ENCODE data around the gene PEX16. TPM values are rescaled to one million over a fixed set of nuclear protein-coding genes. Genes with fewer than 3 reads are reported as not detected.

PEX16 gene
- total RNA-seq, 4 donors from 2014 or later: 28.5 to 41.2 (median 29.5) TPM

DNA sequence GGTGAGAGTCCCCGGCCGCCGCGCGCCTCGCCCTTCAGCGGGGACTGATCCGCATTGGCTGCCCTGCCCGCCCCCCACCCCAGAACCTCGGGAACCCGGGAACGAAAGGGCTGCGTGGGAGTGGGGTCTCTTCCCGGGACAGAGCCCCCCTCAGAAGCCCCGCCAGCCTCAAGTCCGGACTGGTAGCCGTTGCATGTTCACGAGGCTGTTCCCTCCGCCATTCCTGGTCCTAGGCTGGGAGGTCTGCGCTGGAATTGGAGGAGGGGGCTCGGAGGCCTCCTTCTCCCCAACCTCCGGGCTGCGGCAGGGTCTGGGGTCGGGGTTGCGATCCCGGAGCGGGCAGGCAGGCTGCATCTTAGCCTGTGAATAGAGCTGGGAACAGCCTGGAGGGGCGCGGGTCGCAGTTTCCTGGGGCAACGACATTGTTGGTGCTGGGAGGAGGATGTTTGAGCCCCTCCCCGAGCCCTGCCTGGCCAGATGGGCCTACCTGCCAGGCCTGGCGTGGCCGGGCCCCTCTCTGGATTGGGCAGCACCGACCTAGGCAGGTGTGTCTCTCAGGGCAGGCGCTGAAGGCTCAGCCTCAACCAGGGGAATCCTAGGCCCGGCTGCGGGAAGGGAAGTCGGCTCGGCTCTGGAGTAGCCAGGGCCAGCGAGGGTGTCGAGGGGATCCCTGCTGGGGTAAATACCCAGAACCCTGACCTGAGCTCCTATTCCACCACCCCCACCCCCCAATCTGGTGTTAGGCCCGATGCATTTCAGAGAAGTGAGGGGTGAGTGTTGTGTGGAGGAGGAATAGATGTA is 31.6 kb downstream of the PEX16 start:
- DNase-seq: no peak
- WGBS, 2 donors: 44 to 58% methylated on average over 4 to 9 of the region's 43 CpGs
- Histone ChIP-seq H3K4me3 (replicated peaks in 1 of 3) (peak overlapping the region; percentile 9 to 31 (median 13)), H3K36me3 (peaks cover 12 to 14% of the 10 kb centered on the region in 2 donors), H3K27ac (no peak overlapping the region), H3K9me3 (no peaks in the 10 kb centered on the region), H3K4me1 (peaks cover 4 to 5% of the 10 kb centered on the region in 2 donors), H3K27me3 (no peaks in the 10 kb centered on the region)
- TF ChIP-seq, protein P1, sequence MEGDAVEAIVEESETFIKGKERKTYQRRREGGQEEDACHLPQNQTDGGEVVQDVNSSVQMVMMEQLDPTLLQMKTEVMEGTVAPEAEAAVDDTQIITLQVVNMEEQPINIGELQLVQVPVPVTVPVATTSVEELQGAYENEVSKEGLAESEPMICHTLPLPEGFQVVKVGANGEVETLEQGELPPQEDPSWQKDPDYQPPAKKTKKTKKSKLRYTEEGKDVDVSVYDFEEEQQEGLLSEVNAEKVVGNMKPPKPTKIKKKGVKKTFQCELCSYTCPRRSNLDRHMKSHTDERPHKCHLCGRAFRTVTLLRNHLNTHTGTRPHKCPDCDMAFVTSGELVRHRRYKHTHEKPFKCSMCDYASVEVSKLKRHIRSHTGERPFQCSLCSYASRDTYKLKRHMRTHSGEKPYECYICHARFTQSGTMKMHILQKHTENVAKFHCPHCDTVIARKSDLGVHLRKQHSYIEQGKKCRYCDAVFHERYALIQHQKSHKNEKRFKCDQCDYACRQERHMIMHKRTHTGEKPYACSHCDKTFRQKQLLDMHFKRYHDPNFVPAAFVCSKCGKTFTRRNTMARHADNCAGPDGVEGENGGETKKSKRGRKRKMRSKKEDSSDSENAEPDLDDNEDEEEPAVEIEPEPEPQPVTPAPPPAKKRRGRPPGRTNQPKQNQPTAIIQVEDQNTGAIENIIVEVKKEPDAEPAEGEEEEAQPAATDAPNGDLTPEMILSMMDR (IDR thresholded peaks at IDR 0.05): no peak
- intact Hi-C loops (cut with DNase I): no loop called here

GRCh38 chr11:45885274-45885920 is 32.3 kb downstream of the PEX16 start, which contains the start of gene MAPK8IP1:
TSS of gene MAPK8IP1 (plus strand) at chr11:45885651. CDS start at chr11:45885821, 170 bp downstream.
- peaks cover 4 to 5% of the 10 kb centered on the region in 2 donors for H3K4me1 ChIP-seq
- peaks cover 19 to 21% of the 10 kb centered on the region in 2 donors for H3K36me3 ChIP-seq
- intact Hi-C loops (cut with DNase I): no loop called here
- peak within 1 kb of the TSS; percentile 9 to 31 (median 13) for H3K4me3 ChIP-seq (replicated peaks in 1 of 3)
- whole genome bisulfite sequencing, 2 donors: 3 to 10% methylated on average over 10 to 28 of the region's 73 CpGs
- H3K9me3 ChIP-seq: no peaks in the 10 kb centered on the region
- H3K27ac ChIP-seq: no peak within 1 kb of the TSS
- H3K27me3 ChIP-seq: no peaks in the 10 kb centered on the region
- peak; percentile 58 to 63 for DNase-seq
- no peak for TF ChIP-seq POLR2A (IDR thresholded peaks at IDR 0.05)
- TF ChIP-seq, protein P1 (IDR thresholded peaks at IDR 0.05): no peak

- no peaks in the 10 kb centered on the region for H3K9me3 ChIP-seq
- H3K36me3 ChIP-seq: peaks cover 21 to 26% of the 10 kb centered on the region in 2 donors
- H3K27ac ChIP-seq: no peak overlapping the region
- intact Hi-C loops (cut with DNase I): no loop called here
- H3K27me3 ChIP-seq: no peaks in the 10 kb centered on the region
- TF ChIP-seq, protein P1 (IDR thresholded peaks at IDR 0.05): no peak
- TF ChIP-seq POLR2A (IDR thresholded peaks at IDR 0.05): no peak
- no peak for DNase-seq
- H3K4me3 ChIP-seq (replicated peaks in 1 of 3): no peak overlapping the region
- peaks cover 4 to 5% of the 10 kb centered on the region in 2 donors for H3K4me1 ChIP-seq
- WGBS, 2 donors: 83 to 86% methylated on average over 10 of the region's 10 CpGs
Measured at GRCh38 chr11:45884596-45885185, 33.0 kb downstream of the PEX16 start.

- H3K4me3 ChIP-seq (replicated peaks in 1 of 3): no peak overlapping the region
- TF ChIP-seq, protein P1 (IDR thresholded peaks at IDR 0.05): no peak
- TF ChIP-seq POLR2A (IDR thresholded peaks at IDR 0.05): no peak
- no peaks in the 10 kb centered on the region for H3K27me3 ChIP-seq
- peaks cover 33 to 37% of the 10 kb centered on the region in 2 donors for H3K36me3 ChIP-seq
- H3K4me1 ChIP-seq: peaks cover 4 to 5% of the 10 kb centered on the region in 2 donors
- intact Hi-C loops (cut with DNase I): no loop called here
- no peak overlapping the region for H3K27ac ChIP-seq
- WGBS, 2 donors: 78 to 94% methylated on average over 6 of the region's 6 CpGs
- DNase-seq: no peak
- H3K9me3 ChIP-seq: no peaks in the 10 kb centered on the region
Measured at GRCh38 chr11:45881708-45882368, 35.8 kb downstream of the PEX16 start.
